SU-DHL-6 (cell line): ENCODE results near the gene ZNF512.

ENCODE experiments used
- H2AFZ ChIP-seq: fragments of 200-600 bp; sonication (generic); 2 replicates; pipeline ENCODE4 v1.6.1; 2014; ENCODE audit warnings: low read depth, mild to moderate bottlenecking, moderate library complexity, mixed read lengths, antibody characterized with exemption, low read length; ENCODE audit not compliant: severe bottlenecking
- H3F3A ChIP-seq: fragments of 200-600 bp; shearing (Covaris generic); 2 replicates; pipeline ENCODE4 v1.6.0; 2016; ENCODE audit warnings: antibody characterized with exemption, mild to moderate bottlenecking; ENCODE audit not compliant: insufficient read depth
- H3K27ac ChIP-seq: fragments of 200-600 bp; sonication (generic); 2 replicates; pipeline ENCODE4 v1.5.1; 2016; ENCODE audit warnings: low read depth, mild to moderate bottlenecking, low read length, moderate library complexity, mixed read lengths
- H3K27me3 ChIP-seq: fragments of 200-600 bp; sonication (generic), shearing (Covaris generic); 2 replicates; pipeline ENCODE4 v1.6.0; 2014; ENCODE audit warnings: mild to moderate bottlenecking, low read length
- H3K36me3 ChIP-seq: fragments of 200-600 bp; sonication (generic); 2 replicates; pipeline ENCODE4 v1.6.1; 2014; ENCODE audit warnings: mild to moderate bottlenecking, low read length, mixed read lengths
- H3K4me2 ChIP-seq: fragments of 300-600, 200-600 bp; shearing (Covaris generic), sonication (generic); 2 replicates; pipeline ENCODE4 v1.6.0; 2014; ENCODE audit warnings: low read length, low read depth, mild to moderate bottlenecking; ENCODE audit not compliant: poor library complexity, severe bottlenecking
- H3K4me3 ChIP-seq: fragments of 200-600 bp; sonication (generic); 2 replicates; pipeline ENCODE4 v1.5.1; 2014; ENCODE audit warnings: antibody characterized with exemption, low read length, mild to moderate bottlenecking, mixed read lengths; ENCODE audit not compliant: insufficient read depth, poor library complexity, severe bottlenecking
- H3K79me2 ChIP-seq: fragments of 200-600 bp; sonication (generic); 2 replicates; pipeline ENCODE4 v1.6.1; 2014; ENCODE audit warnings: mild to moderate bottlenecking, low read length, moderate library complexity; ENCODE audit not compliant: insufficient read depth
- H3K9ac ChIP-seq: fragments of 200-600 bp; sonication (generic); 2 replicates; pipeline ENCODE4 v1.7.0; 2014; ENCODE audit warnings: mild to moderate bottlenecking, low read length
- H3K9me2 ChIP-seq: fragments of 200-600 bp; sonication (generic); replicated peaks from 2 replicates; pipeline ENCODE4 v1.6.1; 2014; ENCODE audit warnings: low read length; ENCODE audit not compliant: insufficient read depth
- H3K9me3 ChIP-seq: fragments of 200-600 bp; sonication (generic); 2 replicates; pipeline ENCODE4 v1.6.1; 2014; ENCODE audit warnings: low read length, mixed read lengths; ENCODE audit not compliant: insufficient read depth
- H4K20me1 ChIP-seq: fragments of 200-600 bp; sonication (generic); 2 replicates; pipeline ENCODE4 v1.6.1; 2014; ENCODE audit warnings: low read depth, mild to moderate bottlenecking, antibody characterized with exemption, low read length, moderate library complexity, mixed read lengths
- EZH2phosphoT487 ChIP-seq: fragments of 200-600 bp; sonication (generic), shearing (Covaris generic); conservative IDR thresholded peaks from 2 replicates; pipeline ENCODE4 v1.6.1; 2018; ENCODE audit warnings: mild to moderate bottlenecking, antibody characterized with exemption, low read length, moderate library complexity, mixed read lengths
- TF ChIP-seq, protein P1 (sequence below): fragments of 200-600 bp; sonication (generic); IDR thresholded peaks from one replicate; pipeline ENCODE4 v1.5.1; 2017; ENCODE audit warnings: antibody characterized with exemption, mild to moderate bottlenecking, low read length, moderate library complexity; ENCODE audit not compliant: insufficient read depth, poor library complexity, severe bottlenecking

Gene ZNF512

DNA sequence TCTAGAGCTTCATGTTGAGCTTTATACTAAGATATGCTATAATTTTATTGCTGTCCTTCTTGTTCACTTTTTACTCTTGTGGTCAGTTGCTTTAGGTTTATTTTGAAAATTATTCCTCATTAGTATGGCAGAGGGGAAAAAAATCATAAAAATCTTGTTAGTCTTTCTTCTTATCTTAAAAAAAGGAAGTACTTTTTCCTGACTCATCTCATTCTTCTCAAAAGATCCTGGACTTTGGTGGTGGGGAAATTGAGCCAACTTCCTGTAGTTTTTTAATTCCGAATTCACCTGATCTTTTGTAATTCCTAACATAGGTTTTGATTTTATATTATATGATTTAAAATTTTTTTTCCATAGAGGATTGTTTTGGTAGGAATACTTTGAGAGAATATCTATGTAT lies 84.6 kb downstream of the ZNF512 start:
- no peak for TF ChIP-seq EZH2phosphoT487
- TF ChIP-seq, protein P1, sequence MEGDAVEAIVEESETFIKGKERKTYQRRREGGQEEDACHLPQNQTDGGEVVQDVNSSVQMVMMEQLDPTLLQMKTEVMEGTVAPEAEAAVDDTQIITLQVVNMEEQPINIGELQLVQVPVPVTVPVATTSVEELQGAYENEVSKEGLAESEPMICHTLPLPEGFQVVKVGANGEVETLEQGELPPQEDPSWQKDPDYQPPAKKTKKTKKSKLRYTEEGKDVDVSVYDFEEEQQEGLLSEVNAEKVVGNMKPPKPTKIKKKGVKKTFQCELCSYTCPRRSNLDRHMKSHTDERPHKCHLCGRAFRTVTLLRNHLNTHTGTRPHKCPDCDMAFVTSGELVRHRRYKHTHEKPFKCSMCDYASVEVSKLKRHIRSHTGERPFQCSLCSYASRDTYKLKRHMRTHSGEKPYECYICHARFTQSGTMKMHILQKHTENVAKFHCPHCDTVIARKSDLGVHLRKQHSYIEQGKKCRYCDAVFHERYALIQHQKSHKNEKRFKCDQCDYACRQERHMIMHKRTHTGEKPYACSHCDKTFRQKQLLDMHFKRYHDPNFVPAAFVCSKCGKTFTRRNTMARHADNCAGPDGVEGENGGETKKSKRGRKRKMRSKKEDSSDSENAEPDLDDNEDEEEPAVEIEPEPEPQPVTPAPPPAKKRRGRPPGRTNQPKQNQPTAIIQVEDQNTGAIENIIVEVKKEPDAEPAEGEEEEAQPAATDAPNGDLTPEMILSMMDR: no peak
- Histone ChIP-seq H3K4me2 (no peak overlapping the region), H3K36me3 (peaks cover 11% of the 10 kb centered on the region; the same call in 1 of the 2 replicates), H3K27me3 (no peaks in the 10 kb centered on the region), H2AFZ (no peak overlapping the region), H4K20me1 (no peaks in the 10 kb centered on the region), H3K9ac (no peak overlapping the region), H3K79me2 (peaks cover 30% of the 10 kb centered on the region), H3K9me3 (no peaks in the 10 kb centered on the region), H3F3A (0 out of 2 replicates have a peak, but pooled peaks cover 5% of the 10 kb centered on the region), H3K9me2 (no peaks in the 10 kb centered on the region), H3K4me3 (no peak overlapping the region), H3K27ac (no peak overlapping the region)

GRCh38 chr2:27671235-27671634 lies 88.4 kb downstream of the ZNF512 start:
- H3K27ac ChIP-seq: no peak overlapping the region
- H3K36me3 ChIP-seq: peaks cover 28% of the 10 kb centered on the region; the same call in 1 of the 2 replicates
- H3K4me3 ChIP-seq: no peak overlapping the region
- H3K9me2 ChIP-seq: no peaks in the 10 kb centered on the region
- TF ChIP-seq, protein P1: no peak
- TF ChIP-seq EZH2phosphoT487: no peak
- H3F3A ChIP-seq: 0 out of 2 replicates have a peak, but pooled peaks cover 5% of the 10 kb centered on the region
- no peaks in the 10 kb centered on the region for H4K20me1 ChIP-seq
- no peak overlapping the region for H2AFZ ChIP-seq
- no peaks in the 10 kb centered on the region for H3K27me3 ChIP-seq
- H3K9ac ChIP-seq: no peak overlapping the region
- H3K4me2 ChIP-seq: no peak overlapping the region
- no peaks in the 10 kb centered on the region for H3K79me2 ChIP-seq
- H3K9me3 ChIP-seq: no peaks in the 10 kb centered on the region
